K562 (cell line): ENCODE data around the gene GGA2. TPM values are rescaled to one million over a fixed set of nuclear protein-coding genes. Genes with fewer than 3 reads are reported as not detected.

Experiments used
- ATAC-seq: fragments of 200-7000 bp; cut with Tn5 transposase; 3 replicates; pipeline ENCODE4 v1.9.1; 2020; ENCODE audit warnings: moderate library complexity
- BruUV-seq: library from RNA; stranded (reverse); fragments of 400-500 nt; replicated peaks from 2 replicates; lab custom pipeline; 2021; lab: Mats Ljungman, UMichigan
- CTCF ChIA-PET: fragments of 300-600 bp; formaldehyde crosslinking; extraction: SDS; loops from one replicate; lab custom pipeline; 2021; ENCODE audit warnings: low intra/inter-chr PET ratio; lab: Yijun Ruan, JAX
- POLR2A ChIA-PET: fragments of 300-600, 350-650 bp; sonication (Branson Sonifier 250); formaldehyde crosslinking; extraction: SDS; loops from one replicate; lab custom pipeline; 2021; ENCODE audit warnings: antibody characterized with exemption, inconsistent platforms; lab: Yijun Ruan, JAX
- DNase-seq, 4 experiments: peaks; one replicate each; pipeline versions ENCODE4 v3.0.0 to v3.0.0-alpha.2; 2011 to 2018; ENCODE audit warnings: low spot score in 3 of 4, mixed read lengths in 3 of 4; ENCODE audit errors: extremely low read depth in 1 of 4
- FAIRE-seq: peaks from 2 replicates; lab custom pipeline; 2011; peaks lifted over from hg19 to GRCh38; lab: Jason Lieb, UNC
- H2AFZ ChIP-seq: 2 replicates; pipeline ENCODE4 v1.6.0; 2011; ENCODE audit warnings: low read depth, low read length, control low read depth, inconsistent platforms
- H3K27ac ChIP-seq: fragments of 200-600 bp; 3 replicates; pipeline ENCODE4 v1.8.0; 2011; ENCODE audit warnings: low read depth, mild to moderate bottlenecking, control low read depth, inconsistent platforms, low read length, moderate library complexity, mixed read lengths; ENCODE audit errors: extremely low read depth
- H3K27me3 ChIP-seq, 2 experiments: fragments of 300-600 bp in 1 of 2; 2 replicates in 1 of 2; 3 replicates in 1 of 2; pipeline versions ENCODE4 v1.6.0 to v1.8.0; 2011; ENCODE audit warnings: inconsistent platforms in 2 of 2, low read length in 2 of 2, mild to moderate bottlenecking in 1 of 2, mixed read lengths in 1 of 2, moderate library complexity in 1 of 2; ENCODE audit not compliant: control insufficient read depth in 2 of 2, insufficient read depth in 2 of 2
- H3K36me3 ChIP-seq: fragments of 300-600 bp; 3 replicates; pipeline ENCODE4 v1.8.0; 2011; ENCODE audit warnings: mild to moderate bottlenecking, low read length, inconsistent platforms; ENCODE audit not compliant: control insufficient read depth, insufficient read depth
- H3K4me1 ChIP-seq, 2 experiments: fragments of 200-600 bp in 1 of 2; replicated peaks in 1 of 2; 2 replicates in 1 of 2; 3 replicates in 1 of 2; pipeline versions ENCODE4 v1.5.1 to v1.8.0; 2011; ENCODE audit warnings: inconsistent platforms in 2 of 2, low read length in 2 of 2, mild to moderate bottlenecking in 1 of 2, mixed read lengths in 1 of 2, moderate library complexity in 1 of 2; ENCODE audit not compliant: control insufficient read depth in 2 of 2, insufficient read depth in 2 of 2
- H3K4me2 ChIP-seq: 2 replicates; pipeline ENCODE4 v1.6.1; 2011; ENCODE audit warnings: low read length, control low read depth, inconsistent platforms, mixed read lengths; ENCODE audit not compliant: insufficient read depth
- H3K4me3 ChIP-seq: fragments of 200-600 bp; sonication (generic), shearing (Covaris generic); 2 replicates; pipeline ENCODE4 v1.5.1; 2016; ENCODE audit warnings: control low read depth, inconsistent platforms
- H3K79me2 ChIP-seq: fragments of 200-600 bp; 3 replicates; pipeline ENCODE4 v1.8.0; 2011; ENCODE audit warnings: low read length, inconsistent platforms; ENCODE audit not compliant: control insufficient read depth, insufficient read depth
- H3K9ac ChIP-seq, 2 experiments: 2 replicates each; pipeline versions ENCODE4 v1.6.0 to v1.6.1; 2011; ENCODE audit warnings: low read depth in 2 of 2, low read length in 2 of 2, control low read depth in 1 of 2, inconsistent platforms in 1 of 2, mild to moderate bottlenecking in 1 of 2, mixed read lengths in 1 of 2; ENCODE audit not compliant: insufficient read depth in 1 of 2
- H3K9me1 ChIP-seq: one replicate; pipeline ENCODE4 v1.6.0; 2011; ENCODE audit warnings: inconsistent platforms, mild to moderate bottlenecking, low read length, moderate library complexity; ENCODE audit not compliant: control insufficient read depth, insufficient read depth
- H3K9me3 ChIP-seq: replicated peaks from 2 replicates; pipeline ENCODE4 v1.5.1; 2011; ENCODE audit warnings: low read depth, low read length, inconsistent platforms; ENCODE audit not compliant: control insufficient read depth, insufficient read depth
- H4K20me1 ChIP-seq: replicated peaks from 2 replicates; pipeline ENCODE4 v1.6.1; 2011; ENCODE audit warnings: low read length, inconsistent platforms, mixed read lengths; ENCODE audit not compliant: control insufficient read depth, insufficient read depth
- AFF1 ChIP-seq, 2 experiments: fragments of 450-650 bp; IDR thresholded peaks; 2 replicates each; pipeline ENCODE4 v1.6.1; 2018; ENCODE audit warnings: mild to moderate bottlenecking in 2 of 2, low read depth in 1 of 2; ENCODE audit not compliant: partially characterized antibody in 2 of 2
- FOXK1 ChIP-seq: sonication (generic); formaldehyde crosslinking; IDR thresholded peaks from 2 replicates; pipeline ENCODE4 v1.8.0; 2022; ENCODE audit warnings: missing genetic modification reagents, mild to moderate bottlenecking, borderline replicate concordance
- RUNX1 ChIP-seq: sonication (generic); IDR thresholded peaks from 2 replicates; pipeline ENCODE4 v1.6.1; 2016; ENCODE audit warnings: antibody characterized with exemption, low read depth
- ZBTB33 ChIP-seq: sonication (generic); formaldehyde crosslinking; IDR thresholded peaks from 2 replicates; pipeline ENCODE4 v1.8.1; 2023; ENCODE audit warnings: mild to moderate bottlenecking, missing genetic modification reagents
- ZFP36 ChIP-seq: fragments of 150-350 bp; IDR thresholded peaks from 2 replicates; pipeline ENCODE4 v1.6.1; 2018; ENCODE audit warnings: low read length, low read depth; ENCODE audit not compliant: partially characterized antibody
- ZNF584 ChIP-seq: fragments of 200-800 bp; sonication (Bioruptor generic); IDR thresholded peaks from 2 replicates; pipeline ENCODE4 v1.6.1; 2016; ENCODE audit warnings: low read depth, mild to moderate bottlenecking, missing genetic modification characterization, missing compliant biosample characterization
- ZNF717 ChIP-seq: fragments of 250-450 bp; sonication (Bioruptor Pico); IDR thresholded peaks from 2 replicates; pipeline ENCODE4 v1.5.0; 2021
- WGBS: fragments of 100-300 bp; shearing (Covaris generic); methylation state at CpG from one replicate; pipeline ENCODE4 v1.1.6; 2016; ENCODE audit warnings: low coverage, mixed read lengths; ENCODE audit not compliant: insufficient coverage; ENCODE audit errors: missing lambda C conversion rate; 5-methylcytosine and 5-hydroxymethylcytosine counted together
- in situ Hi-C: fragments of 300-500 bp; cut with MboI; formaldehyde crosslinking; loops from 4 replicates; pipeline ENCODE4 v1.15.0; 2018; ENCODE audit warnings: inconsistent platforms, mixed read lengths
- intact Hi-C: fragments of 100-400 bp; cut with micrococcal nuclease; formaldehyde crosslinking; loops from 2 replicates; pipeline ENCODE4 v1.14.2; 2022
- polyA plus RNA-seq, 8 experiments: library from polyadenylated mRNA; depleted of rRNA in 4 of 8; stranded (reverse) in 5 of 8; unstranded in 3 of 8; fragments of >200 nt; fragmentation: Nextera tagmentation in 2 of 8; fragmentation: Illumina TruSeq in 1 of 8; extraction: Ambion mirVana in 2 of 8; extraction: Trizol in 1 of 8; gene quantifications; 2 replicates each; pipeline versions ENCODE4 v1.2.1 to v1.2.3, GENCODE V29; 2011 to 2014; ENCODE audit warnings: inconsistent platforms in 1 of 8, missing spikeins in 1 of 8
- total RNA-seq, 7 experiments: library from RNA; depleted of rRNA in 6 of 7; stranded (reverse); fragments of >200 nt in 6 of 7; fragmentation: Illumina TruSeq in 2 of 7; extraction: Trizol in 2 of 7; gene quantifications; 2 replicates each; pipeline versions ENCODE4 v1.2.1 to v1.2.3, GENCODE V29; 2011 to 2021; ENCODE audit warnings: low replicate concordance in 1 of 7

The GGA2 gene
- total and polyA plus RNA-seq, 9 of the 15 experiments (the other 6 are each of a cell fraction or from before 2014, with no cell fraction given): 11.9 to 133 (median 66.3) TPM

- Histone ChIP-seq H3K4me1 (no peaks in the 10 kb centered on the region), H3K4me2 (no peak overlapping the region), H3K9ac (no peak overlapping the region), H3K79me2 (no peaks in the 10 kb centered on the region), H3K27me3 (no peaks in the 10 kb centered on the region), H3K36me3 (peaks cover 90% of the 10 kb centered on the region), H3K27ac (no peak overlapping the region), H3K9me3 (no peaks in the 10 kb centered on the region), H3K9me1 (no peaks in the 10 kb centered on the region), H4K20me1 (0 out of 2 replicates have a peak, but pooled peaks cover 7% of the 10 kb centered on the region), H3K4me3 (no peak overlapping the region), H2AFZ (no peak overlapping the region)
- no peak for ATAC-seq
- in situ Hi-C loops: no loop called here
- DNase-seq: no peak
- TF ChIP-seq ZBTB33 (CRISPR knock-in tag) (no peak), ZFP36 (no peak), ZNF584 (no peak), FOXK1 (CRISPR knock-in tag) (no peak), RUNX1 (no peak), ZNF717 (CRISPR knock-in tag) (no peak), AFF1 (IDR thresholded peaks at IDR 0.05; ENCODE audit: low read depth in 1 of 2, partially characterized antibody in 2 of 2) (no peak)
- 87% methylated on average over 4 of the region's 4 CpGs for WGBS
- POLR2A ChIA-PET: interaction anchor here (0.7 to 3.4 kb wide), 5 partner anchors 9 to 24 kb away, joined by 3 to 18 read pairs (median 3); no protein-coding TSS in a partner anchor
- CTCF ChIA-PET: no interaction called here
- BruUV-seq: no TSS peak
- no peak for FAIRE-seq
- intact Hi-C loops: no loop called here
Observed at GRCh38 chr16:23480257-23480656, 30.0 kb downstream of the GGA2 start.
